IPS-NIHi11 (cell line): Measurements from ENCODE around the gene FRMD3.

ENCODE experiments used
- DNase-seq: peaks from one replicate; pipeline ENCODE4 v3.0.0; 2012; ENCODE audit warnings: mixed read lengths, low spot score

FRMD3 gene

DNA sequence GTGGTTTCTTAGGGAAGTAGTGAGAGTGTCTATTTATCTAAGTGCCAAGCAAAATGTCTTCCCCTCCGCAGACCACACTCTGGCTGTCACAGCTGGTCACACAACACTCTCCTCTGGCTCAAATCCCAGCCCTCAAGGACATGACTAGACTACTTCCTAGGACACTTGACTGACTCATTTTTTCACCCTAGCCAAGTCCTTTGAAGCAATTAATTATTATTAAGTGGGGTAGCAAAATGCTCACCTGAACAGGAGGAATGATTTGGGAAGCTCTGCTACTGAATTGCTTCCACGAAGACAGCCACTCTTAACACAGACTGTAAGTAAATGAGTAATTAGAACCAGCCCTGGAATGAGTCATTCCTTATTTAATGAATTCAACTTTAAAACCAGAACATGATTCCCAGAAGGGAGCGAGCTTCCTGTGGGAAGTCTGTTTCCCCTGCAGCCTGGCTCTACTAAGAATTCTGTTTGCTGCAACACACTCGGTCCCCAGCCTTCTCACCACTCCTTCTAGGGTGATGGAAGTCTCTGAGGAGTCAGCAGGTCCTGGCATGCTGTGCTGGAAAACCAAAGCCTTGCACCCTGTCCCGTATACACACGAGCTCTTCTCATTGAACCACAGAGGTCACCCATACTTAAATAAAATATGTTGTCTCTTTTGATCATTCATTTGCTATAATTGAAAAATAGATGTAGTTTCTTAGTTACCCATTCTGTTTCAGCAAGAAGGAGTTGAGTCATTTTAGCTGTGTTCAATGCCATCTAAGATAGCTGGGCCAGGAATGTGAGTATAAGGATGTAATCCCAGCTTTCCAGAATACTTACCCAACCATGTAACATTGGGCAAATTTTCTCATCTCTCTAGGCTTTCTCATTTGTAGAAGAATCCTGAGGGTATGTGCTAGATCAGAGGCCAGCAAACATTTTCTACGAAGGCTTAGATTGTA, 256.6 kb downstream of the FRMD3 start:
- DNase-seq: no peak

DNA sequence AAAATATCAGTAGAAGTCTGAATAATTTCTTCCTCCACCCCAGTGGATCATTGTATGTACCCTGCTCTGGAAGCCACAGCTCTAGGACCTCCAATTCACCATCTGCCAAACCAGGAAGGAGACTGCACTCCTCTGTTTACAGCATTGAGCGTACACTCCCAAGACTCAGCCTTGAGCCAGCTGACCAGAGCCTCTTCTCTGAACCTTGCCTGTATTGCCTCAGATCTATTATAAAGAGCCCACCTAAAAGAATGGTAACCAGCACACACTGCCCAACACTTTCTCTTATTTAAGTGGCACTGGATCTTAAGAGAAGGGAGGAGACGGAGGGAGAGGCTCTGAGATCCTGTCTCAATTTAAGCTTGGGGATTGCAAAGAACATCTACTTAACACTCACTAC, 257.4 kb downstream of the FRMD3 start:
- DNase-seq: no peak

DNA sequence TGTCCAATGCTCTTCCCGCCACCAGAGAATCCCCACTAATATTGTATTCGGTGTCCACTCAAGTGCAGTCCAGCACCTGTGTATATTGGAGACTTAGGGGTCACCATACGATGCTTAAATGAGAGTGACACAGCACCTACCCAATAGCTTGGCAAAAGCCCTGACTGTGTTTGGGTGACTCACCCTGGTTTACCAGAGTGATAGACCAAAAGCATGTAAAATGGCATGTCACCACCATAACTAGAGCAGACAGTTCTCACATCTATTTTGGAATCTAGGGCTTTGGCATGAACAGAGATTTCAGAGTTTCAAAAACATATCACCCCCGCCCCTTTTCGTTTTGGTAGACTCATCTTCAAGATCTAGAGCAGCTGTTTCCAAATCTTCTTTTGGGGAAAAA, 257.9 kb downstream of the FRMD3 start:
- no peak for DNase-seq

DNA sequence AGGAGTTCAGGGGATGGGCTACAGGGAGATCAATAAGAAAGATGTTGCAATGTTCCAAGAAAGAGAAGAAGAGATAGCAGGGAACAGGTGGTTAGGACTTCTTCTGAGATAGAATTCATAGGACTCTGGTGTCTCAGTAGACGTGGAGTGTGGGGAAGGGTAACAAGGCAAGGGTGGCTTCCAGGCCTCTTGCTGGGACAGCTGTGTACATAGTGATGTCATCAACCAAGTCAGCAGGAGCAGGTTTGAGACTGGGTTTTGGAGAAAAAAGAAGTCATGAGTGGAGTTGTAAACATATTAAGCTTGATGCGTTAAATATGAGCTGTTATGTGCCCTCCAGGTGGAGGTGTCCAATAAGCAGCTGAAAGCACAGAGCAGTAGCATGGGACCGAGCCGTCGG, 263.4 kb downstream of the FRMD3 start:
- no peak for DNase-seq

DNA sequence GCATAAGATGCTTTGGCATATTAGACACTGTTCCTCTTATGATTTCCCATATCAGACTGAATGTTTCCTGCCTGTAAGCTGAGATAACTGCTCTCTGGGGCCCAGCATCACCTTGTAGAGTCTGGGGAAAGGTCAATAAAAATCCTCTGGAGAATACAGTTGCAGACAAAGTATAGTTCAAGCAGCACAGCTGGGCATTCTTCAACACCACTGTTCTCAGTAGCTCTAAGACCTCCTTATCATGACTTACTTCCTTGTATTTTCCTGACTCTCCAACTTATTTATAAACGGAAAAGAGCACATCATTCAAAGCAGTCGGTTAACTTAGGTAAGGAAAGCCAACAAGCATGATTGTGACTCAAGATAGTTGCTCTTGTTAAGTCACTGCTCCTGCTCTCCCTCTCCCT, 266.5 kb downstream of the FRMD3 start:
- DNase-seq: no peak

DNA sequence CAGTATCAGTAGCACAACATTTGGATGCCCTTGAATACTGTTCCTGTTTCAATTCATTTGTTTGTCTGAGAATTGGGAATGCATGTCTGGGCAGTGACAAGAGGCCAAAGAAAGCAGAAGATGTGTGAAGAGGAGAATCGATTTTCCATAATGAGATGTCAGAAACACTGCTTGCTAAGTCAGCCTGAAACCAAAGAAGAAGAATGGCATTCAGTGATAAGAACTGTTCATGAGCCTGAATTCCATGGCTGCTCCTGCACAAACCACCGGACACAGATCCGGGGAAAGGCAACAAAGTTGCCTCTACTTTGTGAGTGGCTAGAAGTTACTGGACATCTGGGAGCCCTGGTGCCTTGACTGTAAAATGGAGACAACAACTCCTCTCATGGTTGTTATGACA, 268.1 kb downstream of the FRMD3 start:
- no peak for DNase-seq

DNA sequence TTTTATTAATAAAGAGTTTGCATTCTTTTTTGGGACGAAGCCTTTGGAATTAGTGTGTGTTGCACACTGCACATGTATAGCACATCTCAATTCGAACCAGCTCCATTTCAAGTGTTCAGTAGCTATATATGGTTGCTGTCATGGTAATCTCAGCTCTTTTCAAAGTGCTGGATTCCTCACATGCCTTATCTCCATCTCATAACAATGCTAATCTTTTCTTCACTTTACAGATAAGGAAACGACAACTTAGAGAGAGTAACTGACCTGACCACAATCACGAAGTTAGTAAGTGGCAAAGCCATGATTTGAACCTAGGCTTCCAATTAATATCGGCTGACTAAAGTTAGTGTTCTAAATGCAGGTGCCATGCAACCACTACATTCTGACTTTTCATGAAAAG, 270.5 kb downstream of the FRMD3 start:
- DNase-seq: no peak

DNA sequence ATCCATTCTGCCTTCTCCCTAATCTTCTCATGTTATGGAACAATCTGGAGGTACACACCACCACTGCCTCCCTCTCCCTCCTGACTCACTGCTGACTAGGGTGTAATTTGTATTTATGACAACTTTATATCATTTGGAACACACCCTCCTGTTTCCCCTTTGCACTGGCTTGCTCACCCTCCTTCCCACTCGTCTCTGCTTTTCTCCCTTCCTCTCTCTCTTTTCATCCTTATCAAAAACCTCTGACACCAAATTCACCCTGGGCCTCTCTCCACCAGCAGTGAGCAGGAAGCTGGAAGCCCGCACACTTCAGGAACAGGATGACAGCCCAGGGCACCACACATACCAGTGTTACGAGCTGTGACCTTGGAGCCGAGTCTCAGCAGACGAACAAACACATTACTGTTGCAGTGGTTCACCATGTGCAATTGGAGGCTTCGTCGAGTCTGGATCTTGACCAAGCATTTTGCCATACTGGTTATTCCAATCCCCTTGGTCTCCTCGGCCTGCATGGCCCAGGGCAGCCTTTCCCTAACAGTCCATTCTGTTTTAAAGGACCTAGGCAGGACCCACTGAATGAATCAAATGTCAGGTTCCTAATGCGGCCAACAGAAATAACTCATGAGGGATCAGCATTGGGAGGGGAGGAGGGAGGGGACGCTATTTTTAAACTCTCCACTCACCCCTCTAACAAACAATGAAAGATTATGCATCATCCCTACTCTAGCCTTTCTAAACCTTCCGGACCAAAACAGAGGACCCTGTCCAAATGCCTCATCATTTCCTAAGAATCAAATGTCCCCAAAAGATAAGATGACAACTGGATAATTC, 271.3 kb downstream of the FRMD3 start:
- no peak for DNase-seq

DNA sequence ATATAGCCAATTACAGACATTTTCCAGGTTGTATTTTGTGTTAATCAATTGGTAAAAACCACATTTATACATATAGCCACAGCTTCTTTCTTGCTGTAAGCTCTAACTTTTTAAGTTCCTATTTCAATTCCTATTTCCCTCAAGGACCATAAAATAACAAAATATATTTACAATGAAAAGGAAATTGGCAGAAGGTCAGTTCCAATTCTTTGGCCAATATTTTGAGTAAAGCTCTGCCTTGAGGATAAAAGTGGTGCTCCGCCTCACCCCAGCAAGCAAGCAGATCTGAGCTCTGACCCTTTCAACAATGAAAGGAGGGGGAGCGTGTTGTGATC, 271.9 kb downstream of the FRMD3 start:
- DNase-seq: no peak

DNA sequence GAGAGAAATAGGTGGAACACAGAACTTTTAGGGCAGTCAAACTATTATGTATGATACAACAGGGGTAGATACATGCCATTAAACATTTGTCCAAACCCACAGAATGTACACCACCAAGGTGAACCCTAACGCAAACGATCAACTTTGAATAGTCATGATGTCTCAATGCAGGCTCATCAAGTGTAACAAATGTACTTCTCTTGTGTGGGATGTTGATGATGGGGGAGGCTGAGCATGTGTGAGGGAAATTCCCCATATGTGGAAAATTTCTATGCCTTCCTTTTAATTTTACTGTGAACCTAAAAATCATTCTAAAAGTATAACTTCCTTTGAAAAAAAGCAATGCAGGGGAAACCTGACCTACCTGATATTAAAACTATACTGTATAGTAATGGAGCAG, 273.9 kb downstream of the FRMD3 start:
- DNase-seq: no peak

DNA sequence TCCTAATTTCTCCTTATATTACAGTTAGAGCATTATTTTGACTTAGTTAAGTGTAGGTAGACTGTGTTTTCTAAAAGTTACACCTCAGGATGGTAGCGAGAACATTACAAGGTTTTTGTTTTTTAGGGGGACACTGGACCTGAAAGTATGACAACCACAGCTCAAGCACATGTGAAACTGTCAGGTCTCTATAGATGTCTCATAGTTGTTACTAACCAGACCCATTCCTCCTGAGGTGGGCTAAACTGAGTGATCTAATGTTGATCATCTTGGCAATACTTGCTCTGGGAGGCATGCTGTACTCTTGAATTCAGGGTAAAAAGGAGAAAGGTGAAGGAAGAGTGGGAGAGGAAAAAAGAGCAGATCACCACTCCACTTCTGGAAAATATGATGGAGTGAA, 278.6 kb downstream of the FRMD3 start:
- DNase-seq: no peak

DNA sequence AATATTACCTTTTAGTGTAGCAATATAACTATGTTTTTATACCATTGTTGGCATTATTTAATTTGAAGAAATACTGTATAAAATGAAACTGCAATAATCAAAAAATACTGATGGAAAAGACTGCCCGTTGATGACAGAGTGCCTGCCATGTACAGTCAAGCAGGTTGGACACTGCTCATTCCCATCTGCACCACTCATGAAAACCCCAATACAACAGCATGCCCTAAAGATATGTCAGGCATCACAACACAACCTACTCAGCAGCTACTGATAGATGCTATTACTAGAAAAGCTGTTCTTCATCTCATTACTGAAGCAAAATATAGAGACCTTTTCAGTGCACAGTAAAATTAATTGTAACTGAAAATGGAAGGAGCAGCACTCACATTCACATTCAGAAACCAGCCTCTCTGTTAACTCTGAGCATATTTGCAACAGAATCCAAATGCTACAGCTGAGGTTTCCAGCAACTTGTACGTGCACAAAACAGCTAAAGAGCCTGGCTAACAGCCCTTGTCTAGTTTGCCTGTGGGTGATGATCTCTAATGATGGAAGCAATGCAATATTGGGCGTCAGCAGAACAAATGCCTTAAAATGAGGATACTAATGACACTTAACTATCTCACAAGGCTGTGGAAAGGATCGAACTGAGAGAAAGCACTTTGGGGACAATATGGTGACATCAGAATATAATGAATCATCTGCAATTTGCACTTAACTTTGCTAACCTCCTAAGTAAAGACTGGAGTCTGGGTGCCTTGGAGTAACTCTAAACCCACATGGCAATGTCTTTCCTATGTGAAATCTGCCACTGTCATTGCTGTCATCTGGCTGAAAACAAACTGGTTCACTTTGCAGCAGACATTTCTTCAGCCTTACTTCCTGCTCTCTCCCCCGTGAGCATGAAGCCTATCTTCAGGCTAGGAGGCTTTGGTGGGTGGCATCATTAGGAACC, 280.0 kb downstream of the FRMD3 start:
- no peak for DNase-seq

DNA sequence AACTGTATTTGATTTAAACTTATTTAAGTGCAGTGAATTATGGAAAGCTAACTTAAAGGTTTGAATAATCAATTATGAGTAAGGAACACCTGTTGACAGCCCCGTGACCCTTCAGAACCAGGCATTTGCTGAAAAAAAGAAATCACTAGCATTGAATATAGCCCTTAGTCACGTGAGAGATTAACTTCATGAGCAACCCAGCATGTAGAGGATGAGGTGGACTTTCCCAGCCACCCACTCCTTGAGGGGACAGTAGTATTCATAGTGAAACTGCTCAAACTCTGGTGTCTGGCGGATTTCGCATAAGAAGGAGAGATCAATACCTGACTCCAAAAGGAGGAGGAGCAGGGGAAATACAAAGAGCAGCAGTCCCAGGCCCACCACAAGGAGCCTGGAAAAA, 290.5 kb downstream of the FRMD3 start:
- DNase-seq: no peak

DNA sequence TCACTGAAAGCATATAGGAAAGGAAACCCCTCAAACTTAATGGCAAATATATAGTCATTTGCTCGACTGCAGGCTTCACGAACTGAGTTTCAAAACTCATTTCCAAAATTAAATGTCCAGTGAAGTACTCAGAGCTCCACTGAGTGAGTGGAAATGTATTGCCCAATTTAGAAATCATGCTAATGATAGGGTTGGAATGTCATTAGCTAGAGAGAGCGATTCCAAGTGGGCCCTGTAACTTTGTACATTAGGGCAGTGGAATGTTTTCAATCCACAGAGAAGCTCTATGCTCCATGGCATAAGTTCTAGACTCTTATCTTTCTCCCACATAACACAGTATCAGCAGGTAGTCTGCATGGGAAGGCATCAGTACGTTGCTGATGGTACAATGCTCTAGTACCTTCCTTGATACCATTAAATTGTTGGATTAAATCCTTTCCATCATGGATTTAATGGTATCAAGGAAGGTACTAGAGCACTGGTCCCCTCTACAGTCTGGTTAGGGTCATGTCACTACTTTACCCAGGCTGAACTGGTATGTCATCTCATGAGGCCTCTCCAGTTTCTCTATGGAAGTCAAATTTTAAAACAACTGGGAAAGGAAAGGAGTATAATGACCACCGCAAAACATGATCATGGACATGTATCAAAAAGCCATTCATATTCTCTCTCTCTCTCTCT, 292.1 kb downstream of the FRMD3 start:
- no peak for DNase-seq

DNA sequence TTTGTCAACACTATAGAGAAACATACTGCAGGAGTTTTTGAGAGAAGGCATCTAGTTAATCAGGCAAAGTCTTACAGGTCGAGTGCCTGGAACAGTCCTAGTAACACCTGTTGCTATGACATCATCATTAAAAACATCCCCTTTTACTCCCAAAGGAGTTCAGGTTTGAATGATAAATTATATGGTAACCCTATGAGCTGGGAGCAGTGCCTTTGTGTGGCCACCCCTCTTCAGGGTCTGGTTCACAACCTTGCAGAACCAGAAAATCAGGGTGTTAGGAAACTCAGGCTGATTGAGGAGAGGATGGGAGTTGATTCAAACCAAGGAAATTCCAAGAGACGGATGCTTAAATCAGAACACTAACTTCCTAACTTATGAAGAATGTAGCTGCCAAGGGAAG, 296.1 kb downstream of the FRMD3 start:
- DNase-seq: peak; percentile 45

DNA sequence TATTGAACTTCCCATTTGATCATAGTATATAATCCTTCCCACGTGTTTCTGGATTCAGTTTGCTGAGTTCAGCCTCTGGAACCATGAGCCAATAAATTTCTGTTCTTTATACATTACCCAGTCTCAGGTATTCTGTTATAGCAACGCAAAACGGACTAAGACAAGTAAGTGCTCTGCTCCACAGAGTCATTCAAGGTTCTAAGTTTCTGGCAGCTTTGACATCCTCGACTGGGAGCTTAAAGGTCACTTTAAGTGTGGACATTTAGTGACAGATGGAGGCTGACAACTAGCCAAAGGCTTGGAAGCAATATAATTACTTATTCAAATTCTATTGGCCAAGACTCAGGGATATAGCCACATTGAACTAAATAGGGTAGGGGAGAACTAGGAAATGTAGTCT, 297.5 kb downstream of the FRMD3 start:
- no peak for DNase-seq

DNA sequence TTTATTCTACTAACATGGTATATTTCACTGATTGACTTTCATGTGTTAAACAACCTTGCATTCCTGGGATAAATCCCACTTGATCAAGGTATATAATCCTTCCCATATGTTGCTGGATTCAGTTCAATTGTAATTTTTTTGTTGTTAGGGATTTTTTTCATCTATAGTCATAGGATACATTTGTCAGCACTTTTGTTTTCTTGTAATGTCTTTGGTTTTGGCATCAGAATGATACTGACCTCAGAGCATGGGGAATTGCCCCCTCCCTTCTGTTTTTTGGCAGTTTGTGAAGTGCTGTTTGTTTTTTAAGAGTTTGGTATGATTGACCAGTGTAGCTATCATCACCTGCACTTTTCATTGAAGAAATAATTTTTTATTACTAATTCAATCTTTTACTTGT, 298.5 kb downstream of the FRMD3 start:
- DNase-seq: no peak

DNA sequence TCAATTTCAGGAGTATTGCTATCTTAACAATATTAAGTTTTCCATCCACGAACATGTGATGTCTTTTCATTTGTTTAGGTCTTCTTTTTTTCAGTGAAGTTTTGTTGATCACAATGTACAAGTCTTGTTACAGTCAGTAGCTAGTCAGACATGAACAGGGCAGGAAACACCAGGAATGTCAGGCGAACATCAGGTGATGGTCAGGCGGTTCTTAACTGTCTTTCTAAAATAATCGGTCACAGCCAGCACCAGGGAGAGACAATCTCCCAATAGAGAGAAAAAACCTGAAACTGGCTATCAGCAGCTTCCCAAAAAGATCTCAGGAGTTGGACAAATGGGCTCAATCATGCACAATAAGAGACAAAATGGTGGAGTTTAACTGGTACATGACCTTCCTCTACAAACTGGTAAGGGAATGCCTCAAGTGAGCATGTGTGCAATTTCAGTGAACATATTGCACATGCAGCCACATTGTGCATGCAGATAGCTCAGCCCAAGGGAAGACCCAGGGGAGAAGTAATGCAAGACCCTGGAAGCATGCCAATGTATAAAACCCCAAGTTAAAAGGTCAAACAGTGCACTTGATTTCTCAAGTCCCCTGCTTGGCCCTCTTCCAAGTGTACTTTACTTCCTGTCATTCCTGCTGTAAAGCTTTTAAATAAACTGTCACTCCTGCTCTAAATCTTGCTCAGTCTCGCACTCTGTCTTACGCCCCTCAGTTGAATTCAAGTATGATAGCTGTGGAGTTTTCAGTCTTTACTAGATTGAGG, 299.1 kb downstream of the FRMD3 start:
- no peak for DNase-seq

DNA sequence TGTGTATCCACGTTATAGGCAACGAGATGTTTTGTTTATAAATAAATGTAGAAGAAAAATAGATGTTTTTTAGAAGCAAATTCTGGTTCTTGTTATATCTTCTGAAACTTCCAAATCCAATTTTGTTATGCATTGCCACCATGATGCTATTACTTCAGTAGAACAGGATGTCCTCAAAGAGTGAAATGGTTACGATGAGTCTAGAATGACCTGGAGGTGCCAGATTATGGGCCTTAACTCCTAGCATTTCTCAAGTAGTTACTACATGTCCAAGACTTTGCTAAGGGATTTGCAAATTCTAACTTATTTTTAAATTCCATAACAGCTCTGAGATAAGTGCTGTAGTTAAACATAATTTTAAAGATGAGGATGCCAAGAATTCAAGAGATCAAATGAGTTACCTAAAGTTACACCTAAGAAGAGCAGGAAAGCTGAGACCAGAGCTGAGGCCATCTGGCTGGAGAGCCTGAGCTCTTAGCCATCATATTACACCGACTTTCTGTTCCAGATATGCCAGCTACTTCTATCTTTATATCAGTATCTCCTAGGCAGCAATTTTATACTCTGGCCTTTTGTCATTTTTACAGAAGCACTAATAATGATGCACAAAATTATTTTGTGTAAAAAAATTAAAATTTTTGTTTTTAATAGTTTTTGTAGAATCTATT, 302.0 kb downstream of the FRMD3 start:
- no peak for DNase-seq

DNA sequence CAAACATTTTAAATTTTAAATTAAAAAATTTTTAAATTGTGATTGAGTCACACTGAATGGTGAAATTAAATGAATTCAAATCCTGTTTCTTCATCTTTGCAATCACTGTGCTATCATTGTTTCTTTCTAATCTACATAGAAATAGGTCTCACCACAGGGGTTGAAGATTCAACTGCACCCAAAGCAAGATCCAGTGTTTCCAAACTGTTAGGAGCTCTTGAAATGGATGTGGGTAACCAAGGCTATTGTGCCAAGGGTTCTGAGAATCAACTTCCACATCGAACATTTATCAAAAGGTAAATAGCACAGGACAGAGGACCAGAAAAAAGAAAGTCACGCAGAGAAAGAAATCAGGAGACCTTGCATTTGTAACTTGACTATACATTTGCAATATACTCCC, 302.7 kb downstream of the FRMD3 start:
- DNase-seq: peak; percentile 30
